Measurements from ENCODE around the gene FUBP3. TPM values are rescaled to one million over a fixed set of nuclear protein-coding genes. Genes with fewer than 3 reads are reported as not detected.

FUBP3 gene
- total RNA-seq, 4 donors from 2014 or later, result 26.5 to 147 (median 33.7) TPM

- no peak overlapping the region for H3K4me3 ChIP-seq
- TF ChIP-seq EP300 (IDR thresholded peaks at IDR 0.05) (no peak), POLR2AphosphoS5 (IDR thresholded peaks at IDR 0.05) (no peak), POLR2A (IDR thresholded peaks at IDR 0.05) (no peak), CTCF (IDR thresholded peaks at IDR 0.05) (no peak)
- H3K27me3 ChIP-seq, result peaks cover 62% of the 10 kb centered on the region
- H3K9me3 ChIP-seq, result no peaks in the 10 kb centered on the region
- H3K27ac ChIP-seq, result no peak overlapping the region
- H3K36me3 ChIP-seq, result no peaks in the 10 kb centered on the region
- WGBS, result 90% methylated on average over 18 of the region's 18 CpGs
- H3K4me1 ChIP-seq, result no peaks in the 10 kb centered on the region
- no peak for DNase-seq (ENCODE audit: low spot score in 2 of 2)
Observed at GRCh38 chr9:130651752-130652151, 72.4 kb downstream of the FUBP3 start.

- Histone ChIP-seq H3K36me3 (no peaks in the 10 kb centered on the region), H3K27ac (no peak overlapping the region), H3K4me3 (no peak overlapping the region), H3K4me1 (peaks cover 7% of the 10 kb centered on the region), H3K27me3 (peaks cover 74% of the 10 kb centered on the region), H3K9me3 (no peaks in the 10 kb centered on the region)
- no peak for DNase-seq (ENCODE audit: low spot score in 2 of 2)
- 80% methylated on average over 6 of the region's 6 CpGs for WGBS
- no peak for TF ChIP-seq POLR2A (IDR thresholded peaks at IDR 0.05)
- no peak for TF ChIP-seq CTCF (IDR thresholded peaks at IDR 0.05)
- TF ChIP-seq POLR2AphosphoS5 (IDR thresholded peaks at IDR 0.05), result no peak
- TF ChIP-seq EP300 (IDR thresholded peaks at IDR 0.05), result no peak
Observed at GRCh38 chr9:130654879-130655278, 75.5 kb downstream of the FUBP3 start.

DNA sequence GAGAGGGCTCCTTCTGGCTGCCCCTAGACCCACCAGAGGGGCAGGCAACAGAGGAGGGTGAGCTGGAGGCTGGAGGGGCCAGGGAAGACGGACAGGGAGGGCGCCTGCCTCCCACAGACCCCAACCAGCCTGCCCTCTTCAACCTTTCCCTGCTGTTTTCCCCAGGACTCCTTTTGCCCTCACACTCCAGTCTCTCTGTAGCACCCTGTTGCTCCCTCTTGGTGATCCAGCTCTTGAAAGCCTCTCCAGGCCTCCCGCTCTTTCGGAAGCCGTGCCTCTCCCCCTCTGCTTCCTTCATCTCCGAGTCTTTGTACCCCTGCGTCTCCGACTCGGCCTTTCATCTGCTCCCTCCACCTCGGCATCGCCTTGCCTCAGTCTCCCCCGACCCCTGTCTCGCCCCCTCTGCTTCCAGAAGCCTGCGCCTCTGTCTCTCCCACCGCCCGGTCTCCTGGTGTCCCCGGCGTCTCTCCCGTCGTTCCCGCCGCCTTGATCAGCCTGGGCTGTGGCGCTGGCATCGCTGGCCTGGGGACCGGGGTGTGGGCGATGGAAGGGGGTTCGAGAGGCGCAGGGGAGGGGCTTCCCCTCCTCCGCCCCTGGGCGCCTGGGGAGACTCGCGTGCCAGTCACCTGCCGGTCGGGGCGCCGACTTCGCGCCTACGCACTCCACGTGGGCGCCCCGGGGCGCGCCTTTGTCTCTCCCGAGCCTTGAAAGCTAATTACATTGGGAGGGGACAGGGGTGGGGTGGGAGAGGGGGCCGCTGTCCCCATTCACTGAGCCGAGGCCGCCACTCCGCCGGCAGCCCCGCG lies 79.7 kb downstream of the FUBP3 start:
- DNase-seq (ENCODE audit: low spot score in 2 of 2), result no peak
- H3K4me1 ChIP-seq, result peaks cover 47% of the 10 kb centered on the region
- no peak overlapping the region for H3K4me3 ChIP-seq
- no peaks in the 10 kb centered on the region for H3K9me3 ChIP-seq
- H3K27ac ChIP-seq, result no peak overlapping the region
- no peak for TF ChIP-seq EP300 (IDR thresholded peaks at IDR 0.05)
- TF ChIP-seq CTCF (IDR thresholded peaks at IDR 0.05), result no peak
- TF ChIP-seq POLR2A (IDR thresholded peaks at IDR 0.05), result no peak
- TF ChIP-seq POLR2AphosphoS5 (IDR thresholded peaks at IDR 0.05), result no peak
- H3K27me3 ChIP-seq, result peaks cover 95% of the 10 kb centered on the region
- H3K36me3 ChIP-seq, result no peaks in the 10 kb centered on the region
- WGBS, result 17% methylated on average over 40 of the region's 52 CpGs

DNA sequence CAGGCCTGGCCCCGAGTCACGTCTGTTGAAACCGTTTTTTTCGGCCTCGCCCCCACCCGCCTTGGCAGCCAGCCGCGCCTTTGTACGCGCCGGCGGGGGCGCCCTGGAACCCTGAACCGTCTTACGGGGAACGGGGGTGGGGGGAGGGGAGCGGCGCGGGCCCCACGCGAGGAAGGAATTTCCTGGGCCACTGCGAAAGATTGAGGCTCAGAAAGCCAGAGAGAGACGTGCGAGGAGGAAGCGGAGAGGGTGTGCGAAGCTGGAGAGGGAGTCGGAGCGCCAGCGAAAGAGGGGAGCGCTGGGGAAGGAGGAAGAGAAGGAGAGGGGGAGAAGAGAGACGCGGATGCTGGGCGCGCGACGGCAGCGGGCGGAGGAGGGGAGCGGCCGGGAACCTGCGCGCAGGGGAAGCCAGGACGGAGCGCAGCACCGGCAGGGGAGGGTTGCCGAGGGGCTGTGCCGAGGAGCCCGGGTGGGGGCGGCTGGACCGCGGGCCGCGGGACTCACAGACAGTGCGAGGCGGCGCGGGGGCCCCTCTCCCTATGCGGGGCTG lies 80.4 kb downstream of the FUBP3 start:
- Histone ChIP-seq H3K4me1 (peaks cover 53% of the 10 kb centered on the region), H3K4me3 (peak overlapping the region; percentile 48), H3K9me3 (no peaks in the 10 kb centered on the region), H3K27ac (no peak overlapping the region), H3K36me3 (no peaks in the 10 kb centered on the region), H3K27me3 (peaks cover 99% of the 10 kb centered on the region)
- WGBS, result 3% methylated on average over 45 of the region's 58 CpGs
- TF ChIP-seq POLR2A (IDR thresholded peaks at IDR 0.05) (no peak), EP300 (IDR thresholded peaks at IDR 0.05) (no peak), POLR2AphosphoS5 (IDR thresholded peaks at IDR 0.05) (no peak), CTCF (IDR thresholded peaks at IDR 0.05) (no peak)
- no peak for DNase-seq (ENCODE audit: low spot score in 2 of 2)

GRCh38 chr9:130660326-130660682 lies 80.9 kb downstream of the FUBP3 start:
- H3K27ac ChIP-seq, result no peak overlapping the region
- H3K27me3 ChIP-seq, result peaks cover 99% of the 10 kb centered on the region
- H3K4me3 ChIP-seq, result peak overlapping the region; percentile 48
- no peaks in the 10 kb centered on the region for H3K36me3 ChIP-seq
- TF ChIP-seq POLR2AphosphoS5 (IDR thresholded peaks at IDR 0.05) (no peak), CTCF (IDR thresholded peaks at IDR 0.05) (no peak), EP300 (IDR thresholded peaks at IDR 0.05) (no peak), POLR2A (IDR thresholded peaks at IDR 0.05) (no peak)
- H3K9me3 ChIP-seq, result no peaks in the 10 kb centered on the region
- DNase-seq (ENCODE audit: low spot score in 2 of 2), result no peak
- peaks cover 59% of the 10 kb centered on the region for H3K4me1 ChIP-seq
- WGBS, result 1% methylated on average over 23 of the region's 33 CpGs

Measured in suprapubic skin (tissue), 4 donors.